Naive B cell (primary cell): ENCODE measurements around the gene MEDAG. TPM values are rescaled to one million over a fixed set of nuclear protein-coding genes. Genes with fewer than 3 reads are reported as not detected.

Source experiments
- ATAC-seq, 2 donors: fragments of 150-1000 bp; cut with Tn5 transposase; 2 replicates each; pipeline ENCODE4 v1.10.0; 2021; ENCODE audit warnings: low read depth in 2 of 2, mild to moderate bottlenecking in 2 of 2, moderate library complexity in 2 of 2
- DNase-seq: peaks from one replicate; pipeline ENCODE4 v3.0.0; 2022
- H3K27ac Mint-ChIP-seq, 6 donors: one replicate each; pipeline ENCODE4 v1.8.0; 2020 to 2022; ENCODE audit warnings: mild to moderate bottlenecking in 6 of 6, mixed read lengths in 6 of 6, moderate library complexity in 5 of 6, inconsistent platforms in 2 of 6
- H3K27me3 Mint-ChIP-seq, 3 donors: one replicate each; pipeline ENCODE4 v1.8.0; 2021 to 2022; ENCODE audit warnings: mixed read lengths in 3 of 3, mild to moderate bottlenecking in 1 of 3
- H3K36me3 Mint-ChIP-seq, 2 donors: one replicate each; pipeline ENCODE4 v1.8.0; 2020 to 2022; ENCODE audit warnings: mixed read lengths in 2 of 2, inconsistent platforms in 1 of 2, mild to moderate bottlenecking in 1 of 2
- H3K4me1 Mint-ChIP-seq, 3 donors: one replicate each; pipeline ENCODE4 v1.8.0; 2020 to 2022; ENCODE audit warnings: mixed read lengths in 3 of 3, inconsistent platforms in 1 of 3, mild to moderate bottlenecking in 1 of 3, moderate library complexity in 1 of 3
- H3K4me3 Mint-ChIP-seq, 8 donors: one replicate each; pipeline ENCODE4 v1.8.0; 2020 to 2022; ENCODE audit warnings: mild to moderate bottlenecking in 8 of 8, mixed read lengths in 8 of 8, moderate library complexity in 8 of 8, inconsistent platforms in 2 of 8
- H3K9me3 Mint-ChIP-seq, 7 donors: one replicate each; pipeline ENCODE4 v1.8.0; 2020 to 2022; ENCODE audit warnings: mixed read lengths in 7 of 7, mild to moderate bottlenecking in 5 of 7, inconsistent platforms in 2 of 7, moderate library complexity in 1 of 7
- polyA plus RNA-seq, 6 donors: library from polyadenylated mRNA; unstranded; fragments of 300-500 nt; fragmentation: Illumina TruSeq; gene quantifications; one replicate each; pipeline ENCODE4 v1.2.3, GENCODE V29; 2021; ENCODE audit warnings: low read depth in 6 of 6

Gene MEDAG
- polyA plus RNA-seq, 6 donors from 2014 or later, result 0.13 TPM; not detected in 5

- Mint-ChIP-seq H3K4me1 (peaks cover 0 to 4% (median 4%) of the 10 kb centered on the region in 3 donors), H3K36me3 (peaks cover 0 to 8% of the 10 kb centered on the region in 2 donors), H3K27ac (no peak overlapping the region), H3K9me3 (peaks cover 0 to 9% (median 1%) of the 10 kb centered on the region in 7 donors), H3K27me3 (peaks cover 55 to 74% (median 57%) of the 10 kb centered on the region in 3 donors), H3K4me3 (no peak overlapping the region)
- DNase-seq, result no peak
- no peak for ATAC-seq
Observed at GRCh38 chr13:30900952-30901749, 4.9 kb upstream of the MEDAG start.

GRCh38 chr13:30904043-30904442 is 2.0 kb upstream of the MEDAG start:
- Mint-ChIP-seq H3K9me3 (peaks cover 0 to 9% (median 1%) of the 10 kb centered on the region in 7 donors), H3K4me1 (peaks cover 0 to 14% (median 11%) of the 10 kb centered on the region in 3 donors), H3K36me3 (peaks cover 0 to 8% of the 10 kb centered on the region in 2 donors), H3K4me3 (no peak overlapping the region), H3K27ac (no peak overlapping the region), H3K27me3 (peaks cover 61 to 80% (median 67%) of the 10 kb centered on the region in 3 donors)
- ATAC-seq (no peak), DNase-seq (no peak)

GRCh38 chr13:30906411-30907051 is 460 bp downstream of the MEDAG start:
- peaks cover 0 to 8% of the 10 kb centered on the region in 2 donors for H3K36me3 Mint-ChIP-seq
- H3K27ac Mint-ChIP-seq, result no peak overlapping the region
- peaks cover 0 to 14% (median 14%) of the 10 kb centered on the region in 3 donors for H3K4me1 Mint-ChIP-seq
- no peak for DNase-seq
- no peak for ATAC-seq
- H3K9me3 Mint-ChIP-seq, result peaks cover 0 to 9% (median 3%) of the 10 kb centered on the region in 7 donors
- H3K27me3 Mint-ChIP-seq, result peaks cover 45 to 61% (median 53%) of the 10 kb centered on the region in 3 donors
- no peak overlapping the region for H3K4me3 Mint-ChIP-seq

- ATAC-seq (no peak), DNase-seq (no peak)
- H3K27ac Mint-ChIP-seq, result no peak overlapping the region
- H3K4me3 Mint-ChIP-seq, result no peak overlapping the region
- peaks cover 45 to 61% (median 58%) of the 10 kb centered on the region in 3 donors for H3K27me3 Mint-ChIP-seq
- peaks cover 0 to 8% of the 10 kb centered on the region in 2 donors for H3K36me3 Mint-ChIP-seq
- H3K9me3 Mint-ChIP-seq, result peaks cover 0 to 9% (median 3%) of the 10 kb centered on the region in 7 donors
- peaks cover 0 to 14% (median 14%) of the 10 kb centered on the region in 3 donors for H3K4me1 Mint-ChIP-seq
Observed at GRCh38 chr13:30907121-30907861, 1.2 kb downstream of the MEDAG start.

- no peak overlapping the region for H3K27ac Mint-ChIP-seq
Observed at GRCh38 chr13:30908416-30908980, 2.4 kb downstream of the MEDAG start.

GRCh38 chr13:30910676-30911075 is 4.6 kb downstream of the MEDAG start:
- Mint-ChIP-seq H3K27ac (no peak overlapping the region), H3K4me3 (no peak overlapping the region), H3K36me3 (peaks cover 0 to 2% of the 10 kb centered on the region in 2 donors), H3K9me3 (peaks cover 0 to 3% (median 0%) of the 10 kb centered on the region in 7 donors), H3K4me1 (peaks cover 6 to 10% (median 10%) of the 10 kb centered on the region in 3 donors), H3K27me3 (peaks cover 27 to 50% (median 48%) of the 10 kb centered on the region in 3 donors)
- no peak for DNase-seq
- no peak for ATAC-seq

More at GRCh38 chr13:30908416-30908980, 2.4 kb downstream of the MEDAG start:
- Mint-ChIP-seq H3K4me3 (no peak overlapping the region), H3K4me1 (peaks cover 0 to 14% (median 14%) of the 10 kb centered on the region in 3 donors), H3K36me3 (peaks cover 0 to 8% of the 10 kb centered on the region in 2 donors), H3K9me3 (peaks cover 0 to 9% (median 3%) of the 10 kb centered on the region in 7 donors), H3K27me3 (peaks cover 38 to 55% (median 52%) of the 10 kb centered on the region in 3 donors)
- ATAC-seq (no peak), DNase-seq (no peak)

GRCh38 chr13:30915691-30916541 is 9.8 kb downstream of the MEDAG start:
- ATAC-seq (no peak), DNase-seq (no peak)
- H3K27ac Mint-ChIP-seq, result no peak overlapping the region
- H3K36me3 Mint-ChIP-seq, result no peaks in the 10 kb centered on the region
- H3K4me3 Mint-ChIP-seq, result no peak overlapping the region
- no peaks in the 10 kb centered on the region for H3K9me3 Mint-ChIP-seq
- H3K4me1 Mint-ChIP-seq, result peaks cover 0 to 6% (median 0%) of the 10 kb centered on the region in 3 donors
- H3K27me3 Mint-ChIP-seq, result peaks cover 30 to 54% (median 47%) of the 10 kb centered on the region in 3 donors

GRCh38 chr13:30916991-30917390 is 10.9 kb downstream of the MEDAG start:
- no peak for DNase-seq
- no peak for ATAC-seq
- H3K4me1 Mint-ChIP-seq, result peaks cover 0 to 6% (median 0%) of the 10 kb centered on the region in 3 donors
- H3K27ac Mint-ChIP-seq, result no peak overlapping the region
- H3K9me3 Mint-ChIP-seq, result no peaks in the 10 kb centered on the region
- H3K27me3 Mint-ChIP-seq, result peaks cover 33 to 44% (median 37%) of the 10 kb centered on the region in 3 donors
- H3K36me3 Mint-ChIP-seq, result no peaks in the 10 kb centered on the region
- H3K4me3 Mint-ChIP-seq, result no peak overlapping the region

- Mint-ChIP-seq H3K4me1 (peaks cover 0 to 6% (median 0%) of the 10 kb centered on the region in 3 donors), H3K9me3 (peaks cover 0 to 5% (median 0%) of the 10 kb centered on the region in 7 donors), H3K27me3 (peaks cover 37 to 46% (median 38%) of the 10 kb centered on the region in 3 donors), H3K4me3 (no peak overlapping the region), H3K36me3 (no peaks in the 10 kb centered on the region), H3K27ac (no peak overlapping the region)
- DNase-seq (no peak), ATAC-seq (no peak)
Observed at GRCh38 chr13:30918662-30919405, 12.8 kb downstream of the MEDAG start.

GRCh38 chr13:30920162-30920909 is 14.3 kb downstream of the MEDAG start:
- Mint-ChIP-seq H3K4me1 (no peaks in the 10 kb centered on the region), H3K9me3 (peaks cover 0 to 5% (median 0%) of the 10 kb centered on the region in 7 donors), H3K36me3 (no peaks in the 10 kb centered on the region), H3K27ac (no peak overlapping the region), H3K27me3 (peaks cover 25 to 35% (median 27%) of the 10 kb centered on the region in 3 donors), H3K4me3 (no peak overlapping the region)
- DNase-seq, result no peak
- ATAC-seq, result no peak

- Mint-ChIP-seq H3K4me1 (no peaks in the 10 kb centered on the region), H3K27ac (no peak overlapping the region)
Observed at GRCh38 chr13:30923418-30923817, 17.3 kb downstream of the MEDAG start.

More at GRCh38 chr13:30923418-30923817, 17.3 kb downstream of the MEDAG start:
- Mint-ChIP-seq H3K9me3 (peaks cover 0 to 5% (median 0%) of the 10 kb centered on the region in 7 donors), H3K27me3 (peaks cover 7 to 18% (median 16%) of the 10 kb centered on the region in 3 donors), H3K4me3 (no peak overlapping the region), H3K36me3 (no peaks in the 10 kb centered on the region)
- no peak for DNase-seq
- ATAC-seq, result no peak
